ENCODE measurements around the gene PYDC1. TPM values are rescaled to one million over a fixed set of nuclear protein-coding genes. Genes with fewer than 3 reads are reported as not detected.

Gene PYDC1
- total and polyA plus RNA-seq, 2 experiments from 2014 or later: 1.8 TPM; not detected in 1

DNA sequence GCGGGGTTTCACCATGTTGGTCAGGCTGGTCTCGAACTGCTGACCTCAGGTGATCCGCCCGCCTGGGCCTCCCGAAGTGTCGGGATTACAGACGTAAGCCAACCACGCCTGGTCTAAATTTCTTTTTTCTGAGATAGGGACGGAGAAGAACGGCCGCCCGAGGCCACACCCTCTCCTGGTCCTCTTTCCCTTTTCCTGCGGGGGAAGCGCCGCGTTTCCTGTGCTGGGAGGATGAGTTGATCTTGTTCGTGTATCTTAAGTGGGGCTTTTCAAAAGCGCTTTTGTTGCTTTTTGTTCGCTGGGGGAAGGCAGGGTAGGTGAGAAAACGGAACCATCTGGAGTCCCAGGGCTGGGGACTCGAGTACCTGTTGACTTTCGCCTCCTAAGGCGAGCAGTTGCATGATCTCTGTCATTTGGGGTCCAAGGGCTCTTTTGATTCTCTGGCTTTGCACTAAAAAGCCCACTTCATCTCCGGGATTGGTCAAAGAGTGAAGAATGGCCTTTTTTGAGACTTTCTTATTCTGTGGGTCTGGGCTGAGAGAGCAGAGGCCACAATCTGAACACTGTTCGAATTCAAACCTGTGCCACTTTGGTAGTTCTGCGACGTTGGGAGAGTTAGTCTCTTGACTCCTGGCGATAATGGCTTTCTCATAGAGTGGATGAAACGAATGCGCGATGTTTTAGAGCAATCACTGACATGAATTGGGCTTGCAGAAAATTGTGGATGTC is 35.7 kb downstream of the PYDC1 start:
- peaks cover 59% of the 10 kb centered on the region for H3K36me3 Mint-ChIP-seq (ENCODE audit: low read depth)

DNA sequence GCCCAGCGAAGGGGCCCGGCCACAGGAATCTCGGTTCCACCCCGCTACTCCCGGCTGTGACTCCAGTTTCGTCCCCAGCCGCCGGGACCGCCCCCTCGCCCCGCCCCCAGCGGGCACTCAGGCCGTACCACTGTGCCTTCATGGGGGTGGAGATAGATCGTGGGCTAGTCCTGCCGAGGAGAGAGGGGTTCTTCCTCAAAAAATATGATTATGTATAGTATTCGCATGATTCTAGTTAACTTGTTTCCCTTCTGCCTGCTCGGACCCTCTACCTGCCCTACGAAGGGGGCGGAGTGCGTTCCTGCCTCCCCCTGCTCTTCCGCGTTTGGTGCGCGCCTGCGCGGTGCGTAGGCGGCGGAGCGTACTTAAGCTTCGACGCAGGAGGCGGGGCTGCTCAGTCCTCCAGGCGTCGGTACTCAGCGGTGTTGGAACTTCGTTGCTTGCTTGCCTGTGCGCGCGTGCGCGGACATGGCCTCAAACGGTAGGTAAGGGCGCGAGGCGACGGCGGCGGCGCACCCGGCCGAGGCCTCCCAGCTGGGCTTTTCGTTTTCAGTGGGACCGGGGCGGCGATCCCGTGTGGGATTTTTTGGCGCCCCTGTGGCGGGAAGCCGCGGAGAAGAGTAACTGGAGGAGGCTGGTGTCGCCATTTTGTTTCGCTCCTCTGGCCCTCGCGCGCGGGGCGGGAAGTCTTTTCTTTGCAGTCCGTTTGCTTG is 37.0 kb downstream of the PYDC1 start, which contains the start of gene FUS:
Gene FUS, plus strand, starts transcription at position 393 of the 713 bp plus-strand sequence. Its CDS starts 76 bp downstream, at position 469.
- Histone ChIP-seq H3F3A (replicated peaks; ENCODE audit: low read depth) (peaks cover 19% of the 10 kb centered on the region), H3K4me3 (peak within 1 kb of the TSS; percentile 100), H3K4me1 (ENCODE audit: insufficient read depth) (peaks cover 27% of the 10 kb centered on the region), H3K27me3 (ENCODE audit: insufficient read depth) (no peaks in the 10 kb centered on the region), H3K4me2 (peak within 1 kb of the TSS; percentile 100), H3K79me2 (replicated peaks; ENCODE audit: insufficient read depth) (peaks cover 50% of the 10 kb centered on the region), H2AFZ (peak within 1 kb of the TSS; percentile 90; the same call in 1 of the 2 replicates), H3K9me2 (ENCODE audit: insufficient read depth) (no peaks in the 10 kb centered on the region), H4K20me1 (replicated peaks; ENCODE audit: insufficient read depth) (peaks cover 42% of the 10 kb centered on the region), H3K27ac (ENCODE audit: low read depth) (peak within 1 kb of the TSS; percentile 99), H3K36me3 (ENCODE audit: insufficient read depth) (peaks cover 32% of the 10 kb centered on the region)
- Mint-ChIP-seq H3K27me3 (ENCODE audit: insufficient read depth, low read depth, poor library complexity) (peaks cover 23% of the 10 kb centered on the region), H3K36me3 (ENCODE audit: low read depth) (peaks cover 46% of the 10 kb centered on the region), H3K27ac (peak within 1 kb of the TSS; percentile 100), H3K4me3 (peak within 1 kb of the TSS; percentile 96), H3K4me1 (peaks cover 31% of the 10 kb centered on the region), H3K9me3 (peaks cover 7% of the 10 kb centered on the region)
- TF ChIP-seq CREB1 (CRISPR knock-in tag; IDR thresholded peaks at IDR 0.05; ENCODE audit: low read depth): peak; percentile 63; the same call in 1 of the 2 replicates
- TF ChIP-seq, protein P1, sequence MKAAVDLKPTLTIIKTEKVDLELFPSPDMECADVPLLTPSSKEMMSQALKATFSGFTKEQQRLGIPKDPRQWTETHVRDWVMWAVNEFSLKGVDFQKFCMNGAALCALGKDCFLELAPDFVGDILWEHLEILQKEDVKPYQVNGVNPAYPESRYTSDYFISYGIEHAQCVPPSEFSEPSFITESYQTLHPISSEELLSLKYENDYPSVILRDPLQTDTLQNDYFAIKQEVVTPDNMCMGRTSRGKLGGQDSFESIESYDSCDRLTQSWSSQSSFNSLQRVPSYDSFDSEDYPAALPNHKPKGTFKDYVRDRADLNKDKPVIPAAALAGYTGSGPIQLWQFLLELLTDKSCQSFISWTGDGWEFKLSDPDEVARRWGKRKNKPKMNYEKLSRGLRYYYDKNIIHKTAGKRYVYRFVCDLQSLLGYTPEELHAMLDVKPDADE (IDR thresholded peaks at IDR 0.05): peak; percentile 41; the same call in 1 of the 2 replicates
- no peak for TF ChIP-seq EZH2phosphoT487 (IDR thresholded peaks at IDR 0.05; ENCODE audit: unreplicated experiment)
- peak; percentile 100 for TF ChIP-seq POLR2AphosphoS5 (IDR thresholded peaks at IDR 0.05; ENCODE audit: low read depth)
- TF ChIP-seq EZH2 (IDR thresholded peaks at IDR 0.05; ENCODE audit: low read depth, unreplicated experiment): no peak
- DNase-seq (ENCODE audit: low spot score) (peak; percentile 90), ATAC-seq (peak; percentile 73)

More for the DNA sequence above, 35.7 kb downstream of the PYDC1 start:
- H3K9me3 Mint-ChIP-seq: peaks cover 7% of the 10 kb centered on the region
- H2AFZ ChIP-seq: no peak overlapping the region
- peak overlapping the region; percentile 99 for H3K27ac ChIP-seq (ENCODE audit: low read depth)
- ATAC-seq (peak; percentile 1; the same call in 1 of the 3 replicates), DNase-seq (ENCODE audit: low spot score) (no peak)
- H3K4me3 ChIP-seq: peak overlapping the region; percentile 100
- H3K4me1 ChIP-seq (ENCODE audit: insufficient read depth): peaks cover 27% of the 10 kb centered on the region
- peaks cover 42% of the 10 kb centered on the region for H3K4me1 Mint-ChIP-seq
- peaks cover 64% of the 10 kb centered on the region for H3K79me2 ChIP-seq (replicated peaks; ENCODE audit: insufficient read depth)
- H3K4me2 ChIP-seq: peak overlapping the region; percentile 100
- no peaks in the 10 kb centered on the region for H3K9me2 ChIP-seq (ENCODE audit: insufficient read depth)
- TF ChIP-seq POLR2AphosphoS5 (IDR thresholded peaks at IDR 0.05; ENCODE audit: low read depth) (no peak), ZNF114 (CRISPR knock-in tag; IDR thresholded peaks at IDR 0.05) (no peak), ZNF331 (CRISPR knock-in tag; IDR thresholded peaks at IDR 0.05; ENCODE audit: low read depth) (no peak), EZH2 (IDR thresholded peaks at IDR 0.05; ENCODE audit: low read depth, unreplicated experiment) (no peak)
- TF ChIP-seq, protein P2, sequence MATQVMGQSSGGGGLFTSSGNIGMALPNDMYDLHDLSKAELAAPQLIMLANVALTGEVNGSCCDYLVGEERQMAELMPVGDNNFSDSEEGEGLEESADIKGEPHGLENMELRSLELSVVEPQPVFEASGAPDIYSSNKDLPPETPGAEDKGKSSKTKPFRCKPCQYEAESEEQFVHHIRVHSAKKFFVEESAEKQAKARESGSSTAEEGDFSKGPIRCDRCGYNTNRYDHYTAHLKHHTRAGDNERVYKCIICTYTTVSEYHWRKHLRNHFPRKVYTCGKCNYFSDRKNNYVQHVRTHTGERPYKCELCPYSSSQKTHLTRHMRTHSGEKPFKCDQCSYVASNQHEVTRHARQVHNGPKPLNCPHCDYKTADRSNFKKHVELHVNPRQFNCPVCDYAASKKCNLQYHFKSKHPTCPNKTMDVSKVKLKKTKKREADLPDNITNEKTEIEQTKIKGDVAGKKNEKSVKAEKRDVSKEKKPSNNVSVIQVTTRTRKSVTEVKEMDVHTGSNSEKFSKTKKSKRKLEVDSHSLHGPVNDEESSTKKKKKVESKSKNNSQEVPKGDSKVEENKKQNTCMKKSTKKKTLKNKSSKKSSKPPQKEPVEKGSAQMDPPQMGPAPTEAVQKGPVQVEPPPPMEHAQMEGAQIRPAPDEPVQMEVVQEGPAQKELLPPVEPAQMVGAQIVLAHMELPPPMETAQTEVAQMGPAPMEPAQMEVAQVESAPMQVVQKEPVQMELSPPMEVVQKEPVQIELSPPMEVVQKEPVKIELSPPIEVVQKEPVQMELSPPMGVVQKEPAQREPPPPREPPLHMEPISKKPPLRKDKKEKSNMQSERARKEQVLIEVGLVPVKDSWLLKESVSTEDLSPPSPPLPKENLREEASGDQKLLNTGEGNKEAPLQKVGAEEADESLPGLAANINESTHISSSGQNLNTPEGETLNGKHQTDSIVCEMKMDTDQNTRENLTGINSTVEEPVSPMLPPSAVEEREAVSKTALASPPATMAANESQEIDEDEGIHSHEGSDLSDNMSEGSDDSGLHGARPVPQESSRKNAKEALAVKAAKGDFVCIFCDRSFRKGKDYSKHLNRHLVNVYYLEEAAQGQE (IDR thresholded peaks at IDR 0.05; ENCODE audit: unreplicated experiment): no peak
- peaks cover 54% of the 10 kb centered on the region for H4K20me1 ChIP-seq (replicated peaks; ENCODE audit: insufficient read depth)
- H3F3A ChIP-seq (replicated peaks; ENCODE audit: low read depth): peaks cover 26% of the 10 kb centered on the region
- peak overlapping the region; percentile 96 for H3K4me3 Mint-ChIP-seq
- H3K27me3 ChIP-seq (ENCODE audit: insufficient read depth): no peaks in the 10 kb centered on the region
- peak overlapping the region; percentile 100 for H3K27ac Mint-ChIP-seq
- peaks cover 46% of the 10 kb centered on the region for H3K36me3 ChIP-seq (ENCODE audit: insufficient read depth)
- peaks cover 24% of the 10 kb centered on the region for H3K27me3 Mint-ChIP-seq (ENCODE audit: insufficient read depth, low read depth, poor library complexity)
